ENCODE measurements around the gene TGFB1I1.
"Not testable (repeated sequence)": the region's sequence is repeated elsewhere in the genome, so short reads cannot be mapped to it uniquely, and the experiment has no call there.

Gene TGFB1I1

GRCh38 chr16:31521368-31521767 lies 49.4 kb downstream of the TGFB1I1 start:
- DNase-seq, result no peak

GRCh38 chr16:31522071-31522470 lies 50.1 kb downstream of the TGFB1I1 start:
- no peak for DNase-seq

- not testable (repeated sequence) for DNase-seq
Observed at GRCh38 chr16:31523768-31524167, 51.8 kb downstream of the TGFB1I1 start.

GRCh38 chr16:31525113-31525512 lies 53.2 kb downstream of the TGFB1I1 start:
- no peak for DNase-seq
